HuH-7.5 (cell line): ENCODE results near the gene PTPRCAP.
A peak's percentile ranks its signal among the peaks of the same experiment; 100 is the strongest.
"Not testable (repeated sequence)": the region's sequence is repeated elsewhere in the genome, so short reads cannot be mapped to it uniquely, and the experiment has no call there.

Source experiments
- DNase-seq: peaks from one replicate; pipeline ENCODE4 v3.0.0; 2011; ENCODE audit warnings: low spot score

Gene PTPRCAP

GRCh38 chr11:67440229-67441097, 3.0 kb upstream of the PTPRCAP start:
- no peak for DNase-seq

- peak; percentile 92 for DNase-seq
Observed at GRCh38 chr11:67439321-67440228, 2.1 kb upstream of the PTPRCAP start.

- no peak for DNase-seq
Observed at GRCh38 chr11:67438158-67438902, 848 bp upstream of the PTPRCAP start.

- no peak for DNase-seq
Observed at GRCh38 chr11:67437809-67438157, 301 bp upstream of the PTPRCAP start.

- peak; percentile 89 for DNase-seq
Observed at GRCh38 chr11:67436459-67437081, 912 bp downstream of the PTPRCAP start.

GRCh38 chr11:67435727-67436458, 1.6 kb downstream of the PTPRCAP start:
- no peak for DNase-seq

- DNase-seq, result no peak
Observed at GRCh38 chr11:67435031-67435726, 2.3 kb downstream of the PTPRCAP start.

- DNase-seq, result no peak
Observed at GRCh38 chr11:67434395-67434881, 3.0 kb downstream of the PTPRCAP start.

- DNase-seq, result no peak
Observed at GRCh38 chr11:67433536-67434394, 3.7 kb downstream of the PTPRCAP start.

GRCh38 chr11:67432655-67433349, 4.7 kb downstream of the PTPRCAP start:
- DNase-seq, result no peak

GRCh38 chr11:67431346-67432249, 5.9 kb downstream of the PTPRCAP start:
- no peak for DNase-seq

- DNase-seq, result no peak
Observed at GRCh38 chr11:67429722-67430121, 7.8 kb downstream of the PTPRCAP start.

- no peak for DNase-seq
Observed at GRCh38 chr11:67429038-67429668, 8.3 kb downstream of the PTPRCAP start.

GRCh38 chr11:67428052-67429001, 9.2 kb downstream of the PTPRCAP start, which contains the start of gene RPS6KB2:
RPS6KB2 (plus strand) TSS chr11:67428494; CDS start chr11:67428546, 52 bp downstream.
- DNase-seq, result peak; percentile 100

- not testable (repeated sequence) for DNase-seq
Observed at GRCh38 chr11:67427364-67427859, 10.1 kb downstream of the PTPRCAP start.
